Testis (tissue), 2 donors: Measurements from ENCODE around the gene FRRS1L.

ENCODE experiments used
- CTCF ChIP-seq, 3 experiments: fragments of 450-650 bp in 2 of 3; fragments of 200-600 bp in 1 of 3; sonication (generic) in 1 of 3; IDR thresholded peaks; one replicate each; pipeline ENCODE4 v1.5.1; 2016 to 2019; ENCODE audit warnings: antibody characterized with exemption in 3 of 3, mild to moderate bottlenecking in 2 of 3, moderate library complexity in 1 of 3
- POLR2A ChIP-seq: fragments of 450-650 bp; IDR thresholded peaks from one replicate; pipeline ENCODE4 v1.6.1; 2017; ENCODE audit warnings: antibody characterized with exemption, mild to moderate bottlenecking, moderate library complexity

DNA sequence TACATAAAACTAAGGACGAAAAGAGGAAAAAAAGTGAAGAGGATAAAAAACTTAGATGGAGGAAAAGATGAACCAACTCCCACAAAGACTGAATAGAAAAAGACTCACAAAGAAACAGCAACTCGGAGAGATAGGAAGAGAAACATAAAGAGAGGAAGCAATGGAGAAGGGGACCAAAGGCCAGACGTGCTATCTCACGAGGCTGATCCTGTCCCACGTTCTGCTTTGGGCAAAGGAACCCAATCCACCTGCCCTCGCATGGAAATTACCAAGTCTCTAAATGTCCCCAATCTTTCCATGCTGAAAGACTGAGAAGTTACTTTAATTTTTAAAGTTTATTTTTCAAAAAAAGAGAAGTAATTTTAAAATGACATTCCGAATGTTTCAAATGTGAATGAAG is 83.9 kb downstream of the FRRS1L start:
- no peak for TF ChIP-seq CTCF (IDR thresholded peaks at IDR 0.05)
- no peak for TF ChIP-seq POLR2A
